NCI-H446 (cell line): ENCODE results near the gene GCG.

Experiments used
- DNase-seq, 2 experiments: peaks; one replicate each; lab custom pipeline; 2025; lab: John Stamatoyannopoulos, UW

GCG gene

GRCh38 chr2:162099836-162100235 lies 52.2 kb downstream of the GCG start:
- DNase-seq = no peak
